HG03108 (cell line): ENCODE measurements around the gene MYH11.

Experiments
- ATAC-seq: cut with Tn5 transposase; IDR thresholded peaks from one replicate; pipeline ENCODE4 v1.9.1; 2021; ENCODE audit warnings: moderate library complexity; ENCODE audit not compliant: unreplicated experiment

Gene MYH11

GRCh38 chr16:15856901-15857698 is at the start of gene MYH11:
Gene MYH11 (minus strand): TSS chr16:15857028. CDS start chr16:15838252, 18,776 bp downstream.
- ATAC-seq: no peak

DNA sequence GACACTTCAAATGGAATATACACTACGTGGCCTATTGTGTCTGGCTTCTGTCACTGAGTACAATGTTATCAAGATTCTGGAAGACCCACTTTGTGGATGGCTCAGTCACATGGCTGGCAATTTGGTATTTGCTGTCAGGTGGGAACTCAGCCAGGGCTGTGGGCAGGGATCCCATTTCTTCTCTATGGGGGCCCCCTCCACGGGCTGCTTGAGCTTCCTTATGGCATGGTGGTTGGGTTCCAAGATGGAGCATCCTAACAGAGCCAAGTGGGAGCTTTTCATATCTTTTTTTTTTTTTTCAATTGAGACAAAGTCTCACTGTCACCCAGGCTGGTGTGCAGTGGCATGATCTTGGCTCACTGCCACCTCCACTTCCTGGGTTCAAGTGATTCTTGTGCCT is 49.6 kb upstream of the MYH11 start:
- ATAC-seq: no peak

GRCh38 chr16:15903960-15904359 is 47.1 kb upstream of the MYH11 start:
- no peak for ATAC-seq

DNA sequence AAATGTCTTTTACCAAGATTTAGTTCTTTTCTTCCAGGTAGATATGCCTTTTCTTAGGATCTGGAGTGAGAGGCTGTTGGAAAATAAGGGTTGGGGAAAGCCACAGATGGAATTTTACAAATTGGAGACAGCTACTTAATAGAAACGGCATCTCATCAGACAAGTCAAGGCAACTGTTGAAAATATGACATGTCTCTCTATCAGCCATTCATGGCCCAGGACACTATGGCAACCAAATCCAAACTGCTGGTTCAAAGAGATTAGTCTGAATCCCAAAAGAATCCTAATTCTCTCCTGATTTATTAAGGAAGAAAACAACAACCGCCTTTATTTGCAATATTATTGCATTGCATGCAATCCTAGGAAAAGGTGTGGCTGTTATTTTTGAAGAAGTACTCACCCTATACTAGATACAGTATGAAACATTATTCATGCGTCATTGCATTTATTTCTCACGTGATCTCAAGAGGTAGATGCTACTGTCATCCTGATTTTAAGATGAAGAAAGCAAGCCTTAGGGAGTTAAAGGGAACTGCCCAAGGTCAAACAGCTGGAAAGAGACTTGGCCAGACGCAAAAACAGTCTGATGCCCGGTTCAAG is 44.2 kb upstream of the MYH11 start:
- no peak for ATAC-seq

DNA sequence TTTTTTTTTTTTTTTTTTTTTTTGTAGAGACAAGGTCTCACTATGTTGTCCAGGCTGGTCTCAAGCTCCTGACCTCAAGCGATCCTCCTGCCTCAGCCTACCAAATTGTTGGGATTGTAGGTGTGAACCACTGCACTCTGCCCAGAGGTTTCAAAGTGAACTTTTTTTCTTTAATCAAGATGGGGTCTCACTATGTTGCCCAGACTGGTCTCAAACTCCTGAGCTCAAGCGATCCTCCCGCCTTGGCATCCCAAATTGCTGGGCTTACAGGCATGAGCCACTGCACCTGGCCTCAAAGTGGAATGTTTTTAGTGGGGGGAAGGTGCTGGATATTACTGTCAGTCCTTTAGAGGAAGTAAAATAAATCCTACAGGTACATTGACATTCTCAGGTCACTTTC is 43.5 kb upstream of the MYH11 start:
- no peak for ATAC-seq

DNA sequence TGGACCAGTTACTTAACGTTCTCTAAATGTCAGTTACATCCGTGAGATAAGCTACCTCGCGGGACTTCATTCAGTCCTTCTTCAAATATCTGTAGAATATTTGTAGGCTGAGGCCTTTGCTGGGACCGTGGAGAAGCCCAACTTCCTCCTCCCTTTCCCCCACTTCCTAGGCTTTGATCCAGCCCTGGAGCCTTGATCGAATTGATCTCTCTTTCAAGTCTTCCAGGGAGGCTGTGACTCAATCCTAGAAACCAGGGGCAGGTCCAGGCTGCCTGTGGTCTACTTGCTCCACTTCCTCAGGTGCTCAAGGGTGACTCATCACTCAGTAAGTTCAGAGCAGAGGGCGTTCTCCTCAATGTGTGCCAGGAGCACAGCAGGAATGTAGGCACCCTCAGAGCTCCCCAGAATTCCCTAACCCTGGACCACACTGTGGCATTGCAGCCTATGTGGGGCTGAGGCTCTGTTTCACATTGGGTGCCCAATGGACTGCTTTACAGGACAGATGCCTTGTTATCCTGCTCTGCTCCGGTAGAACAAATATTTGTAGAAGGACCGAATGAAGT is 42.8 kb upstream of the MYH11 start:
- ATAC-seq: no peak

GRCh38 chr16:15898654-15899053 is 41.8 kb upstream of the MYH11 start:
- ATAC-seq: no peak

- ATAC-seq: peak; percentile 69
These were observed 41.0 kb upstream of the MYH11 start for GRCh38 chr16:15897834-15898254.

DNA sequence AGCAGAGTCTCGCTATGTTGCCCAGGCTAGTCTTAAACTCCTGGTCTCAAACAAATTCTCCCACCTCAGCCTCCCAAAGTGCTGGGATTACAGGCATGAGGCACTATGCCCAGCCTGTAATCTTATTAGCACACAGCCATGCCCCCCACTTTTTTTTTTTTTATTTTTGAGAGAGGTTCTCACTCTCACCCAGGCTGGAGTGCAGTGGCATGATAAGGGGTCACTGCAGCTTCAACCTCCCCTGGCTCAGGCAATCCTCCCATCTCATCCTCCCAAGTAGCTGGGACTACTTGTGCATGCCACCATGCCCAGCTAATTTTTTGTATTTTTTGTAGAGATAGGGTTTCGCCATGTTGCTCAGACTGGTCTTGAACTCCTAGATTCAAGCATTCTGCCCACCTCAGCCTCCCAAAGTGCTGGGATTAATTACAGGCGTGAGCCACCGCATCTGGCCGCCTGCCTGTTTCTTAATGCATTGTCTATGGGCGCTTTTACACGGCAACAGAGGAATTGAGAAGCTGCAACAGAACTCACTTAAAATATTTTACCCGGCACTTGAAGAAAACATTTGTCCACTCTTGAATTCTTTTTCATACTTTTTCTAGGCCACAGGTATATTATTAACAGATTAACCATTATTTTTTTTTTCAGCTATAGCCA is 40.4 kb upstream of the MYH11 start:
- no peak for ATAC-seq

DNA sequence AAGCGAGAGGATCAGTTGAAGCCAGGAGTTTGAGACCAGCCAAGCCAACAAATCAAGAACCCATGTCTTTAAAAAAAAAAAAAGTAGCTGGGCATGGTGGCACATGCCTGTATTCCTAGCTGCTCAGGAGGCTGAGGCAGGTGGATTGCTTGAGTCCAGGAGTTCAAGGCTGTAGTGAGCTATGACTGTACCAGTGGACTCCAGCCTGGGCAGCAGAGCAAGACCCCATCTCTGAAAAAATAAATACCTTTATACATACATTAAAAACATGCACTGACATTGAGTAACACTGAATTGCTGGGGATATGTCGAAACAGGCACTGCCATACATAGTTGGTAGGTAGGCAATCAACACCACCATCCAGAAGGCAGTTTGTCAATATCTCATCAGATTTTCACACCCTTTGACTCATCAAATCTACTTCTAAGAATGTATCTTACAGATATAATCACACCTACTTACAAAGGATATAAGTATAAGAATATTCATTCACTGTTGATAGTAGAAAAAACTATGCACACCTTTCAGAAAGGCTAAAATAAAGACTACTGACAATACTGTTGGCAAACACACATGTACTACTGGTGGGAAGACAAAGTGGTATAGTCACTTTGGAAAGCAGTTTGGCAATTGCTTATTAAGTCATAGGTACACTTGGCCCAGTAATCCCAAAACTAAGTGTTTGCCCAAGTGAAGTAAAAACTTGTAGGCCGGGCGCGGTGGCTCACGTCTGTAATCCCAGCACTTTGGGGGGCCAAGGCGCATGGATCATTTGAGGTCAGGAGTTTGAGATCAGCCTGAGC is 37.9 kb upstream of the MYH11 start:
- no peak for ATAC-seq

DNA sequence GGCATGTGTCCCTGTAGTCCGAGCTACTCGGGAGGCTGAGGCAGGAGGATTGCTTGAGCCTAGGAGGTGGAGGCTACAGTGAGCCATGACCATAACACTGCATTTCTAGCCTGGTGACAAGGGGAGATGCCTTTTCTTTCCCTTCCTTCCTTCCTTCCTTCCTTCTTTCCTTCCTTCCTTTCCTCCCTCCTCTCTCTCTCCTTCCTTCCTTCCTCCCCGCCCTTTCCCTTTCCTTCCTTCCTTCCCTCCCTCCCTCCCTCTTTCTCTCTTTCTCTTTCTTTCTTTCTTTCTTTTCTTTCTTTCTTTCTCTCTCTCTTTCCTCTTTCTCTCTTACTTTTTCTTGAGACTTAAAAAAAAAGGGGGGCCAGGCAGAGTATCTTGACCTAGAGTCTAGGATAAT is 34.7 kb upstream of the MYH11 start:
- ATAC-seq: no peak

DNA sequence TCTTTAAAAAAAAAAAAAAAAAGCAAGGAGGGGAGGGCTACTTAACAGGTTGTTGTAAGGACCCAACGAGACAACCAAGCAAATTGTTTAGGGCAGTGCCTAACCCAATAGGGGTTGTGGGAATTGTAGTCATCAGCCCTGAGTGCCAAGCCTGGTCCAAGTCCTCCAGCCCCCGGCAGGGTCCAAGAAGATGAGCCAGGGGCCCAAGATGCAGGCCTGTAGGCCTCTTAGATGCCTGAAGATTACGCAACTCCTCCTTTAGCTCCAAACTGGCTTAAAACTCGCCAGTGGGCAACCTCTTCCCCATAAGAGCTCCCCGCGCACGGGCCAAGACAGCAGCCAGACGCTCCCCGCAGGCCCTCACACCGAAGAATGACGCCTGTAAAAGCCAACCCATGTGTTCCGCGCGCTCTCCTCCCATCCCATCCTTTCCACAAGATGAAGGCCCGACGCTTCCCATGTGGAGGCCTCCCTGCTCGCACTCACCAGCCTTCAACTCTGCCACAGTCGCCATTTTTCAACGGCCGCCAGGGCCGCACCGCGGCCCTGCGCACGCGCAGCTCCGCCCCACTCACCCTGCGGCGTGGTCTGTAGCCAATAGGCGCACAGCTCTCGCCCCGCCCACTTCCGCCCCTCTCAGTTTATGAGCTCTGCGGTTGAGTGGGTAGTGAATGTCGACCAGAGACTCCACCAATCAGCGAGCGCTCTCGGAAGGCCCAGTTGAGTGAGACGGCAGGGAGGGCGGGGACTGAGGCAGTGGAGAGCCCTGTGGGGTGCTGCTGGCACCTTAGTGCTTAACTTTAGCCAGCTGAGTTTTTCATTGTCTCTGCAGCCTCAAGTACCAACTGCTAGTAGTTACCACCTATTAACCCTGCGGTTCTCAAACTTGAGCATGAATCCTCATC is 31.5 kb upstream of the MYH11 start, which contains the start of gene CEP20:
Gene CEP20 (minus strand): TSS at position 532 of the 905 bp plus-strand sequence. CDS start 18 bp downstream, at position 514.
- ATAC-seq: peak; percentile 98

- no peak for ATAC-seq
These were observed 30.5 kb upstream of the MYH11 start for GRCh38 chr16:15887283-15887682.

DNA sequence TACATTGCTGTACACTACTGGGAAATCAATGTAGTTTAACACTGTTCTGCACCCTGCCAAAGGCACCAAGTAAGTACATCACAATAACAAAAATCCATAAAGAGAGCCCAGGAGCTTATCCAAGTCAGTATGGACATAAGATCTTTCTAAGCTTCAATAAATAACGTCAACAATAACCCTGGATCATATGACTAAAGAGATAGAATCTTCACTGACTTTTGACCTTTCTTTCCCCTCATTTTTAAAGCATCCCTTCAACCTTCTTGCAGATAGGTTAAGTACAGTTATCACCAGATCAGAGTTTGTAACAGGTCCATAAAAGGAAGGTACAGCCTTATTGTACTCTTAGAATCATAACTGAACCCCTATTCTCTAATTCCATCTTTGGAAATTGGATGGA is 29.2 kb upstream of the MYH11 start:
- ATAC-seq: no peak

GRCh38 chr16:15885560-15886001 is 28.8 kb upstream of the MYH11 start:
- no peak for ATAC-seq

DNA sequence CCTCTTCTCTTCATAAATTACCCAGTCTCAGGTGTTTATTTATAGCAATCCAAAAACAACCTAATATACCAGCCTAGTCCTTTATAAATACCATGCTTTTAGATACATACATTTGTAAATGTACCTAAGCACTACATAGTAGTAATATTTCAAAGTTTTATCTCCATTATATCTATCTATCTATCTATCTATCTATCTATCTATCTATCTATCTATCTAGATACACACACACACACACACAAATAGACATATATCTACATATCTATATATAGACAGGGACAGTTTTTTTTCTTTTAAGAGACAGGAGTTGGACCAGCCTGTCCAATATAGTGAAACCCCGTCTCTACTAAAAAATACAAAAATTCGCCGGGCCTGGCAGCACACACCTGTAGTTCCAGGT is 25.7 kb upstream of the MYH11 start:
- no peak for ATAC-seq

GRCh38 chr16:15881794-15882379 is 25.1 kb upstream of the MYH11 start:
- ATAC-seq: no peak

DNA sequence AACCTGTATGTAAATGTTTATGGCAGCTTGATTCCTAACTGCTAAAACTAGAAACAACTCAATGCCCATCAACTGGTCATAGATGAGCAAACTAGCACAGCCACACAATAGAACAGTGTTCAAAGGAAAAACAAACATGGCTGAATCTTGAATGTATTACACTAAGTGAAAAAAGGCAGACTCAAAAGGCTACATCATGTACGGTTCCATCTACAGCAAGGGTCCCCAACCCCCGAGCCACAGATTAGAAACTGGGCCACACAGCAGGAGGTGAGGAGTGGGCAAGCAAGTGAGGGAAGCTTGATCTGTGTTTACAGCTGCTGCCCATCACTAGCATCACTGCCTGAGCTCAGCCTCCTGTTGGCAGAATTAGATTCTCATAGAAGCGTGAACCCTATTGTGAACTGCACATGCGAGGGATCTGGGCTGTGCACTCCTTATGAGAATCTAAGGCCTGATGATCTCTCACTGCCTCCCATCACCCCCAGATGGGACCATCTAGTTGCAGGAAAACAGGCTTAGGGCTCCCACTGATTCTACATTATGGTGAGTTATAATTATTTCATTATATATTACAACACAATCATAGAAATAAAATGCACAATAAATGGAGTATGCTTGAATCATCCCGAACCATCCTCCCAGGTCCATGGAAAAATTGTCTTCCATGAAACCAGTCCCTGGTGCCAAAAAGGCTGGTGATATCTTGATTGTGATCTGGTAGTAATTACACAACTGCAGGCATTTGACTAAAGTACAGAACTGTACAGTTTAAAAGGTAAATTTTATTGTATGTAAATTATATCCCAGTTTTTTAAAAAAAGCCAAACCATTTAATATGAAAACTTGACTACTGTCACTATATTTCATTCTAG is 23.8 kb upstream of the MYH11 start:
- ATAC-seq: no peak
